ENCODE data around the gene CDH4.

DNA sequence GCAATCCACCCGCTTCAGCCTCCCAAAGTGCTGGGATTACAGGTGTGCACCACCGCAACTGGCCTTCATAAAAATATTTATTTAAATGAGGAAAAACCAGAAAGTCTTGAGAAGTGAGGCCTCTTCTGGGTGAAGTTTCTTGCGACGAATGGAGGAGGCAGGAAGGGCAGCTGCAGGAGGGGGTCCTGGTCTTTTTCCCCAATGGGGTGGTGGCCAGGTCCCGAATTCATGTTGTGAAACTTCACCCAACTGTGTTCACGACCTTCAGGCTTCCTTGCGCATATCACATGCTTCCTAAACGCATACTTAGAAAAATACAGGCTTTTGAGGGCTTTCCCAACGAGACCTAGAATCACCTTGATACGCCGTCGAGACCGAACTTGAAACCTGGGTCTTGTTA is 145.1 kb downstream of the CDH4 start:
- TF ChIP-seq TAF1 (IDR thresholded peaks at IDR 0.05; ENCODE audit: borderline replicate concordance, insufficient read depth, low read length) = no peak
- TF ChIP-seq, protein P1, sequence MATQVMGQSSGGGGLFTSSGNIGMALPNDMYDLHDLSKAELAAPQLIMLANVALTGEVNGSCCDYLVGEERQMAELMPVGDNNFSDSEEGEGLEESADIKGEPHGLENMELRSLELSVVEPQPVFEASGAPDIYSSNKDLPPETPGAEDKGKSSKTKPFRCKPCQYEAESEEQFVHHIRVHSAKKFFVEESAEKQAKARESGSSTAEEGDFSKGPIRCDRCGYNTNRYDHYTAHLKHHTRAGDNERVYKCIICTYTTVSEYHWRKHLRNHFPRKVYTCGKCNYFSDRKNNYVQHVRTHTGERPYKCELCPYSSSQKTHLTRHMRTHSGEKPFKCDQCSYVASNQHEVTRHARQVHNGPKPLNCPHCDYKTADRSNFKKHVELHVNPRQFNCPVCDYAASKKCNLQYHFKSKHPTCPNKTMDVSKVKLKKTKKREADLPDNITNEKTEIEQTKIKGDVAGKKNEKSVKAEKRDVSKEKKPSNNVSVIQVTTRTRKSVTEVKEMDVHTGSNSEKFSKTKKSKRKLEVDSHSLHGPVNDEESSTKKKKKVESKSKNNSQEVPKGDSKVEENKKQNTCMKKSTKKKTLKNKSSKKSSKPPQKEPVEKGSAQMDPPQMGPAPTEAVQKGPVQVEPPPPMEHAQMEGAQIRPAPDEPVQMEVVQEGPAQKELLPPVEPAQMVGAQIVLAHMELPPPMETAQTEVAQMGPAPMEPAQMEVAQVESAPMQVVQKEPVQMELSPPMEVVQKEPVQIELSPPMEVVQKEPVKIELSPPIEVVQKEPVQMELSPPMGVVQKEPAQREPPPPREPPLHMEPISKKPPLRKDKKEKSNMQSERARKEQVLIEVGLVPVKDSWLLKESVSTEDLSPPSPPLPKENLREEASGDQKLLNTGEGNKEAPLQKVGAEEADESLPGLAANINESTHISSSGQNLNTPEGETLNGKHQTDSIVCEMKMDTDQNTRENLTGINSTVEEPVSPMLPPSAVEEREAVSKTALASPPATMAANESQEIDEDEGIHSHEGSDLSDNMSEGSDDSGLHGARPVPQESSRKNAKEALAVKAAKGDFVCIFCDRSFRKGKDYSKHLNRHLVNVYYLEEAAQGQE (IDR thresholded peaks at IDR 0.05; ENCODE audit: insufficient read depth in 1 of 2, low read depth in 2 of 2, low read length in 2 of 2) = no peak
- no peak; the same call in 1 of the 2 replicates for TF ChIP-seq POLR2AphosphoS5 (IDR thresholded peaks at IDR 0.05; ENCODE audit: low read depth, low read length)
- no peak for TF ChIP-seq SIN3A (IDR thresholded peaks at IDR 0.05; ENCODE audit: borderline replicate concordance, insufficient read depth, low read length)
- no peak for TF ChIP-seq FOXP2 (optimal IDR thresholded peaks at IDR 0.05; ENCODE audit: borderline replicate concordance, extremely low read depth, extremely low read length, insufficient read depth)

Data from PFSK-1 (cell line).